Ishikawa (cell line): ENCODE data around the gene FOXP1.

Experiments used
- CREB1 ChIP-seq: IDR thresholded peaks from 2 replicates; pipeline ENCODE4 v1.6.1; 2012; ENCODE audit warnings: low read depth
- EP300 ChIP-seq: IDR thresholded peaks from 2 replicates; pipeline ENCODE4 v1.6.1; 2012; ENCODE audit warnings: borderline replicate concordance
- MAX ChIP-seq: IDR thresholded peaks from 2 replicates; pipeline ENCODE4 v1.6.1; 2012
- NFIC ChIP-seq: IDR thresholded peaks from 2 replicates; pipeline ENCODE4 v1.6.1; 2012
- RAD21 ChIP-seq: IDR thresholded peaks from 2 replicates; pipeline ENCODE4 v1.6.1; 2012; ENCODE audit warnings: low read depth
- TEAD4 ChIP-seq: IDR thresholded peaks from 2 replicates; pipeline ENCODE4 v1.6.1; 2012
- USF1 ChIP-seq: IDR thresholded peaks from 2 replicates; pipeline ENCODE4 v1.6.1; 2012
- YY1 ChIP-seq: IDR thresholded peaks from 2 replicates; pipeline ENCODE4 v1.6.1; 2012; ENCODE audit warnings: low read depth

DNA sequence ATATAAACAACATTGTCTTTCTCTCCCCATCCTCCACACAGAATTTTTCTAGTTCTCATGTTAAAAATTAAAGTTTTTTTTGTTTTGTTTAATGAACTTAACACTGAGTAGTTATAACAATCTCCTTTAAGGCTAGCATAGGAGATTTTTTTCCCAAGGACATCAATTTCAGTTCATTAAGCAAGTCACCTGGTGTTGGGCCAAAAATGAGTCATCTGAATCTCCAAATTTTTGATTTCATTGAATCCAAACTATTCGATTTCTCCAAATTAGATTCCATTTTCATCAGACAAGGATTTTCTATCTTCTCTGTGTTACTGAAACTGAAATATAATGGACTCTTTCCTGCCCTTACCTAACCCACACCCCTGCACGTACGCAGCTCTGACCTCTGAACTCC is 639.6 kb downstream of the FOXP1 start:
- TF ChIP-seq RAD21: no peak
- TF ChIP-seq YY1: no peak
- TF ChIP-seq USF1: no peak
- TF ChIP-seq TEAD4: no peak
- no peak for TF ChIP-seq MAX
- no peak for TF ChIP-seq EP300
- TF ChIP-seq NFIC: no peak
- no peak for TF ChIP-seq CREB1
